H9 (cell line): ENCODE measurements around the gene TFEB. TPM values are rescaled to one million over a fixed set of nuclear protein-coding genes. Genes with fewer than 3 reads are reported as not detected.

ENCODE experiments used
- DNase-seq: peaks from one replicate; pipeline ENCODE4 v3.0.0-alpha.2; 2017
- H2AFZ ChIP-seq: one replicate; pipeline ENCODE4 v1.6.1; 2013; ENCODE audit warnings: mild to moderate bottlenecking, low read length, control low read depth, moderate library complexity
- H2AK5ac ChIP-seq: 2 replicates; pipeline ENCODE4 v1.6.1; 2013; ENCODE audit warnings: low read length, control low read depth, mixed read lengths; ENCODE audit not compliant: insufficient read length
- H2BK120ac ChIP-seq: one replicate; pipeline ENCODE4 v1.6.1; 2013; ENCODE audit warnings: low read depth, mild to moderate bottlenecking, low read length, control low read depth, inconsistent platforms; ENCODE audit not compliant: poor library complexity, severe bottlenecking
- H2BK12ac ChIP-seq: 2 replicates; pipeline ENCODE4 v1.6.1; 2013; ENCODE audit warnings: low read length, control low read depth, mixed read lengths, low read depth; ENCODE audit not compliant: insufficient read length
- H2BK15ac ChIP-seq: 2 replicates; pipeline ENCODE4 v1.6.1; 2013; ENCODE audit warnings: low read depth, low read length, control low read depth
- H2BK20ac ChIP-seq: one replicate; pipeline ENCODE4 v1.6.1; 2013; ENCODE audit warnings: low read depth, mild to moderate bottlenecking, low read length, control low read depth, inconsistent platforms; ENCODE audit not compliant: poor library complexity, severe bottlenecking
- H2BK5ac ChIP-seq: 2 replicates; pipeline ENCODE4 v1.6.1; 2013; ENCODE audit warnings: low read length, control low read depth, mixed read lengths; ENCODE audit not compliant: insufficient read length
- H3K14ac ChIP-seq: 2 replicates; pipeline ENCODE4 v1.6.1; 2013; ENCODE audit warnings: low read length, control low read depth; ENCODE audit not compliant: insufficient read depth
- H3K18ac ChIP-seq: 2 replicates; pipeline ENCODE4 v1.6.1; 2013; ENCODE audit warnings: low read depth, mild to moderate bottlenecking, mixed read lengths, low read length, control low read depth; ENCODE audit not compliant: insufficient read length
- H3K23ac ChIP-seq: 2 replicates; pipeline ENCODE4 v1.6.1; 2013; ENCODE audit warnings: low read length, control low read depth, mixed read lengths, low read depth; ENCODE audit not compliant: insufficient read length
- H3K23me2 ChIP-seq: 2 replicates; pipeline ENCODE4 v1.6.1; 2013; ENCODE audit warnings: low read depth, mild to moderate bottlenecking, mixed read lengths, low read length, control low read depth; ENCODE audit not compliant: insufficient read length, poor library complexity, severe bottlenecking
- H3K27ac ChIP-seq: 2 replicates; pipeline ENCODE4 v1.5.1; 2013; ENCODE audit warnings: low read length, control low read depth, mixed read lengths, low read depth; ENCODE audit not compliant: insufficient read length
- H3K27me3 ChIP-seq: 2 replicates; pipeline ENCODE4 v1.6.1; 2013; ENCODE audit warnings: low read length, control low read depth, inconsistent platforms; ENCODE audit not compliant: insufficient read depth
- H3K4ac ChIP-seq: 2 replicates; pipeline ENCODE4 v1.6.1; 2013; ENCODE audit warnings: low read depth, mild to moderate bottlenecking, control low read depth, inconsistent platforms, low read length, moderate library complexity
- H3K4me1 ChIP-seq: 2 replicates; pipeline ENCODE4 v1.6.1; 2013; ENCODE audit warnings: low read length, control low read depth, inconsistent platforms; ENCODE audit not compliant: insufficient read depth
- H3K4me2 ChIP-seq: 2 replicates; pipeline ENCODE4 v1.6.1; 2013; ENCODE audit warnings: low read length, control low read depth, mixed read lengths; ENCODE audit not compliant: insufficient read length, insufficient read depth
- H3K56ac ChIP-seq: 2 replicates; pipeline ENCODE4 v1.6.1; 2013; ENCODE audit warnings: low read depth, mild to moderate bottlenecking, mixed read lengths, low read length, control low read depth; ENCODE audit not compliant: insufficient read length
- H3K79me1 ChIP-seq: 2 replicates; pipeline ENCODE4 v1.6.1; 2013; ENCODE audit warnings: low read depth, mild to moderate bottlenecking, moderate library complexity, low read length, control low read depth, inconsistent platforms; ENCODE audit not compliant: insufficient read depth, poor library complexity, severe bottlenecking
- H3K79me2 ChIP-seq: 2 replicates; pipeline ENCODE4 v1.6.1; 2013; ENCODE audit warnings: low read length, control low read depth, inconsistent platforms; ENCODE audit not compliant: insufficient read depth
- H3K9ac ChIP-seq: 2 replicates; pipeline ENCODE4 v1.6.1; 2013; ENCODE audit warnings: low read length, control low read depth, mixed read lengths; ENCODE audit not compliant: insufficient read length; ENCODE audit errors: extremely low read depth
- H3K9me3 ChIP-seq: one replicate; pipeline ENCODE4 v1.6.1; 2013; ENCODE audit warnings: low read depth, low read length, inconsistent platforms; ENCODE audit not compliant: control insufficient read depth
- H3T11ph ChIP-seq: one replicate; pipeline ENCODE4 v1.6.1; 2013; ENCODE audit warnings: mild to moderate bottlenecking, low read length, control low read depth, inconsistent platforms
- H4K20me1 ChIP-seq: one replicate; pipeline ENCODE4 v1.6.1; 2013; ENCODE audit not compliant: control insufficient read depth, insufficient read length, insufficient read depth
- H4K5ac ChIP-seq: 2 replicates; pipeline ENCODE4 v1.6.1; 2013; ENCODE audit warnings: low read depth, mild to moderate bottlenecking, mixed read lengths, low read length, control low read depth; ENCODE audit not compliant: insufficient read length
- H4K8ac ChIP-seq: replicated peaks from 2 replicates; pipeline ENCODE4 v1.6.1; 2013; ENCODE audit warnings: low read length, control low read depth, mixed read lengths, low read depth; ENCODE audit not compliant: insufficient read length
- H4K91ac ChIP-seq: 2 replicates; pipeline ENCODE4 v1.6.1; 2013; ENCODE audit warnings: low read depth, mild to moderate bottlenecking, moderate library complexity, mixed read lengths, low read length, control low read depth; ENCODE audit not compliant: insufficient read length
- H3K27ac Mint-ChIP-seq, 3 experiments: 2 replicates in 2 of 3; 3 replicates in 1 of 3; pipeline ENCODE4 v1.8.0; 2020 to 2021; ENCODE audit warnings: mixed read lengths in 3 of 3, mild to moderate bottlenecking in 1 of 3, moderate library complexity in 1 of 3
- H3K27me3 Mint-ChIP-seq: 2 replicates; pipeline ENCODE4 v1.8.0; 2021; ENCODE audit warnings: low read depth, mild to moderate bottlenecking, moderate library complexity, mixed read lengths
- H3K36me3 Mint-ChIP-seq, 3 experiments: 2 replicates in 2 of 3; 3 replicates in 1 of 3; pipeline ENCODE4 v1.8.0; 2020 to 2021; ENCODE audit warnings: low read depth in 3 of 3, mixed read lengths in 3 of 3; ENCODE audit not compliant: insufficient read depth in 1 of 3
- H3K4me1 Mint-ChIP-seq, 2 experiments: 2 replicates each; pipeline ENCODE4 v1.8.0; 2020; ENCODE audit warnings: mixed read lengths in 2 of 2
- H3K4me3 Mint-ChIP-seq, 2 experiments: 2 replicates in 1 of 2; 3 replicates in 1 of 2; pipeline ENCODE4 v1.8.0; 2020 to 2021; ENCODE audit warnings: mild to moderate bottlenecking in 2 of 2, mixed read lengths in 2 of 2, moderate library complexity in 1 of 2
- H3K9me3 Mint-ChIP-seq, 2 experiments: 2 replicates in 1 of 2; 3 replicates in 1 of 2; pipeline ENCODE4 v1.8.0; 2020; ENCODE audit warnings: mild to moderate bottlenecking in 2 of 2, mixed read lengths in 2 of 2, moderate library complexity in 1 of 2
- CTCF ChIP-seq: fragments of 200-600 bp; sonication (generic); conservative IDR thresholded peaks from 3 replicates; pipeline ENCODE4 v1.8.0; 2021; ENCODE audit warnings: antibody characterized with exemption, mild to moderate bottlenecking
- WGBS: extraction: QIAGEN DNeasy Blood & Tissue Kit; methylation state at CpG from one replicate; pipeline ENCODE4 v1.1.7; 2013; ENCODE audit warnings: missing lambda C conversion rate, low lambda C conversion rate, mixed read lengths; ENCODE audit not compliant: insufficient read length; ENCODE audit errors: extremely low coverage; 5-methylcytosine and 5-hydroxymethylcytosine counted together
- total RNA-seq: library from RNA; stranded (reverse); gene quantifications from 2 replicates; pipeline ENCODE4 v1.2.1, GENCODE V29; 2021

Gene TFEB
- total RNA-seq, 1 experiment from 2014 or later = 1.2 TPM

DNA sequence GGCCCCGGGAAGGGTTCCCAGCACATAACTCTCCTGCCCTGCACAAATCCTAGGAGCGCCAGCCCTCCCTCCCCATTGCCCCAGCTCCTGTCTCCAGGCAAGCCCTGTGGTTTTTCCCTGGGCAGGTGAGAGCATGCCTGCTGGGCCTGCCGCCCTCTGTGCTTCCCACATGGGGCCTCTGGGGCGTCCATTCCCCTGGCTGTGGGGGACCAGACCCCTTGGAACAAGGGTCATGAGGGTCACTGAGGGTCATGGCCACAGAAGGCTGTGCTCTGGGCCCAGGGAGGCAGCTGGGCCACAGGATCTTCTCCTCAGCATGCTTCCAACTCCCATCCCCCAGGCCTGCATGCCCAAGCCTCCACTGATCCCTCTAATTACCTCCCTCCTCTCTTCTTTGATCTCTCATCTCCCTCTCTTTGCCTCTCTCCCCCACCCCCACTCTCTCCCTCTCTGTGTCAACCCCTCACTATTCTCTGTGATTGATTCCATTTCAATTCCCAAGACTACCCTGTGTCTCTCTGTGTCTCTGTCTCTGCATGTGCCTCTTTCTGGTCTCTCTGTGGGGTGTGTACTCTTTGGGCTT, 91.0 kb downstream of the TFEB start:
- H4K8ac ChIP-seq = no peak overlapping the region
- no peak overlapping the region; the same call in 1 of the 2 replicates for H3K14ac ChIP-seq
- H3T11ph ChIP-seq = no peak overlapping the region
- H3K23me2 ChIP-seq = no peaks in the 10 kb centered on the region
- no peak overlapping the region for H2BK5ac ChIP-seq
- H3K18ac ChIP-seq = no peak overlapping the region
- no peaks in the 10 kb centered on the region for H4K20me1 ChIP-seq
- H2BK15ac ChIP-seq = no peak overlapping the region
- H3K9ac ChIP-seq = no peak overlapping the region
- H2BK120ac ChIP-seq = no peak overlapping the region
- no peak overlapping the region for H3K4ac ChIP-seq
- TF ChIP-seq CTCF = no peak
- H3K79me2 ChIP-seq = no peaks in the 10 kb centered on the region; the same call in 1 of the 2 replicates
- H3K36me3 Mint-ChIP-seq = peaks cover 28 to 42% (median 40%) of the 10 kb centered on the region in 3 experiments
- no peak for DNase-seq
- H2AK5ac ChIP-seq = no peak overlapping the region
- no peaks in the 10 kb centered on the region; a peak in 1 of 5 replicates for H3K9me3 Mint-ChIP-seq
- no peak overlapping the region for H3K27ac ChIP-seq
- H2AFZ ChIP-seq = no peak overlapping the region
- H3K23ac ChIP-seq = no peak overlapping the region
- H3K27ac Mint-ChIP-seq = peak overlapping the region in 1 of 3 experiments; percentile 12; a peak in 1 of 7 replicates
- no peaks in the 10 kb centered on the region for H3K79me1 ChIP-seq
- peak overlapping the region; percentile 14 to 60; a peak in 4 of 5 replicates for H3K4me3 Mint-ChIP-seq
- peaks cover 9% of the 10 kb centered on the region; the same call in 1 of the 2 replicates for H3K4me1 ChIP-seq
- no peak overlapping the region for H3K56ac ChIP-seq
- no peaks in the 10 kb centered on the region; the same call in 1 of the 2 replicates for H3K27me3 ChIP-seq
- no peak overlapping the region for H2BK20ac ChIP-seq
- no peaks in the 10 kb centered on the region for H3K9me3 ChIP-seq
- H4K5ac ChIP-seq = no peak overlapping the region
- no peak overlapping the region for H3K4me2 ChIP-seq
- no CpG with 5 or more reads among the region's 4 CpGs for WGBS
- peaks cover 25% of the 10 kb centered on the region for H3K27me3 Mint-ChIP-seq
- no peak overlapping the region for H4K91ac ChIP-seq
- peaks cover 51 to 59% of the 10 kb centered on the region in 2 experiments for H3K4me1 Mint-ChIP-seq
- no peak overlapping the region for H2BK12ac ChIP-seq
